ENCODE measurements around the gene SPDYE17.
"Not testable (repeated sequence)": the region's sequence is repeated elsewhere in the genome, so short reads cannot be mapped to it uniquely, and the experiment has no call there.

Gene SPDYE17

GRCh38 chr7:76998764-76999450 is 33.3 kb downstream of the SPDYE17 start:
- peak in 2 of 51 donors; percentile 7 to 23 for DNase-seq

- DNase-seq, result no peak
These were observed 33.9 kb downstream of the SPDYE17 start for GRCh38 chr7:76998285-76998589.

GRCh38 chr7:76997381-76998284 is 34.5 kb downstream of the SPDYE17 start:
- DNase-seq, result no peak

DNA sequence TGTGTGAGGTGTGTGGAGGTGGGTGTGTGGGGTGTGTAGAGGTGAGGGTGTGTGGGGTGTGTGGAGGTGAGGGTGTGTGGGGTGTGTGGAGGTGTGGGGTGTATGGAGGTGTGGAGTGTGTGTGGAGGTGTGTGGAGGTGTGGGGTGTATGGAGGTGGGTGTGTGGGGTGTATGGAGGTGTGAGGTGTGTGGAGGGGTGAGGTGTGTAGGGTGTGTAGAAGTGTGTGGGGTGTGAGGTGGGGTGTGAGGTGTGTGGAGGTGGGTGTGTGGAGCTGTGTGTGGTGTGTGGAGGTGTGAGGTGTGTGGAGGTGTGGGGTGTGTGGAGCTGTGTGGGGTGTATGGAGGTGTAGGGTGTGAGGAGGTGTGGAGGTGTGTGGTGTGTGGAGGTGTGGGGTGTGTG is 35.2 kb downstream of the SPDYE17 start:
- DNase-seq, result not testable (repeated sequence)

DNA sequence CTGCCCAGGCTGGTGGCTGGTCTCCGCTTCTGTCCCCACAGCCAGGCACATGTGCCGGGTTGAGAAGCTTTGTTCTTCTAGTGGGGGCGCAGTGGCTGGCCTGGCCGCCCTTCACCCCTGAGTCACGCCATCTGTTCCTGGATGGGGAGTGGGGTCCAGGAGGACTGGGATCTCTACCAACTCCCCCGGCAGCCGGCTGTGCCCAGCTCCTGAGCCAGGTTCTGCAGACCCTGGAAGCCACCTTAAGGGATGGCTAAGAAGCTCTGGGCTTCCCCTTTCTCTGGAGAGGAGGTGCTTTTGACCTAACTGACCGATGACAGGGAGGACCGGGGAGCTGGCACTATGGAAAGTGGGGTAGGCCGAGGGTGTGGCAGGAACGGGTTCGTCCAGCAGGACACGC is 37.9 kb downstream of the SPDYE17 start:
- not testable (repeated sequence) for DNase-seq

GRCh38 chr7:76993831-76994230 is 38.3 kb downstream of the SPDYE17 start:
- DNase-seq, result not testable (repeated sequence)

GRCh38 chr7:76992871-76993270 is 39.3 kb downstream of the SPDYE17 start:
- not testable (repeated sequence) for DNase-seq

GRCh38 chr7:76992204-76992603 is 40.0 kb downstream of the SPDYE17 start:
- DNase-seq, result not testable (repeated sequence)

DNA sequence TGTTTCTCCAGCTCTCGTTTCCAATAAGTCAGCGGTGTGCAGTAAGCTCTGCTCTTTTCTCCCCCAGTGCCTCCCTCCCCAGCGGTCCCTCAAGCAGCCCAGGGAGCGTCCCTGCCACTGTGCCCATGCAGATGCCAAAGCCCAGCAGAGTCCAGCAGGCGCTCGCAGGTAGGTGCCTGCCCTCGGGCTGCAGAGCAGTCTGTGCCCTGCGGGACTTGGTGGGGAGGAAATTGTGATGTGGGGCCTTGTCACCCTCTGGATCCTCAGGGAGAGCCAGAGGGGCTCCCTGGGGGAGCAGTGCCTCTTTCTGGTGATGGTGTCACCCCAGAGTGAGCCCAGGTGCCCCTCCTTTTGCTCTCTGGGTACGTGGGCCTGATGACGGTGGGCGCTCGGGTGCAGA is 42.0 kb downstream of the SPDYE17 start:
- DNase-seq, result not testable (repeated sequence)

DNA sequence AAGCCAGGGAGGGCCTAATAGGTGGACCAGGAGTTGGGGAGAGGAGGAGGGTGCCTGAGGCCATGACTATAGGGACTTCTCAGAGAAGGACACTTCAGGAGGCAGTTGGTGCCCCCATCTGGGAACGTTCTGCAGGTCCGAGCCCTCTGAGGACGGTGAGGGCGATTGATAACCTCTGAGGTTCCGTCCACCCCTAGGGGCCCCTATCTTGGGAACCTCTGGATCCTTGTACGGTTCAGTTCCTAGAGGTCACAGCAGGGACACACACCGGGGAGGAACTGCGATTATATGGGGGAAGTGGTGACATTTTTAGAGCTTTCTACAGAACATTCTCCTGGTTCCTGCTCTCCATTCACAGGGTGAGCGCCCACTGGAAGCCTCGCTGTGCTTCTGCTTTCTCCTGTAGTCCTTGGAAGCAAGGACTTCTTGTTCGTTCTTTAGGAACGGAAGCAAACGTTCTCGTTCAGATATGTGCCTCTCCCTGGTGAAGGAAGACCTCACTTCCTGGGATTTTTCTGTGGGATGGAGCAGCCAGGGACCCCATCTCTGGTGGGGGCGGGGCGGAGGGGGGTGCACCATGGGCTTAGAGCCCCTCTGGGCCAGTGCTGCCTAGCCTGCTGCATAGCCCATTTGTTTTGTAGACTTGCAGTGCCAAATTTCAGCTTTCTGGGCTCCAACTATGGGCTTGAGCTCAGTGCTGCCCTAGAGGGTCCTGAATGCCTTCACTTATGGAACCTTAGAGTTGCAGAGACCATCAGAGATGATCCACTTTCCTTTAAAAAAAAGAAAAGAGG is 46.0 kb downstream of the SPDYE17 start:
- not testable (repeated sequence) for DNase-seq

GRCh38 chr7:76984784-76985136 is 47.4 kb downstream of the SPDYE17 start:
- not testable (repeated sequence) for DNase-seq

- DNase-seq, result not testable (repeated sequence)
These were observed 48.0 kb downstream of the SPDYE17 start for GRCh38 chr7:76983937-76984783.

DNA sequence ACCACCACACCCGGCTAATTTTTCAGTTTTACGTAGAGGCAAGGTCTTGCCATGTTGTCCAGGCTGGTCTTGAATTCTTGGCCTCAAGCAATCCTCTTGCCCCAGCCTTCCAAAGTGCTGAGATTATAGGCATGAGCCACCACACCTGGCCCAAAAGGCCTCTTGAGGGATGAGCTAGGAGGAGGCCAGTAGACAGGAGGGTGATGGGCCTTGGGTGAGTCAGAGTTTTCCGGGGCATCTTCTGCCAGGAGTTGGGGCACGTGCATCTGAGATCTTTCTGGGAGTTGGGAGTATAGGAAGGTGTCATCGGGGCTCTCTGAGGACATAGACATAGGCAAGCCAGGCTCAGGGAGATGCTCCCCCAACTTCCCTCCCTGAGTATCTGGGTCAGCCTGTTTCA is 48.8 kb downstream of the SPDYE17 start:
- not testable (repeated sequence) for DNase-seq

GRCh38 chr7:76982501-76982900 is 49.7 kb downstream of the SPDYE17 start:
- DNase-seq, result not testable (repeated sequence)

GRCh38 chr7:76981187-76981970 is 50.8 kb downstream of the SPDYE17 start:
- DNase-seq, result not testable (repeated sequence)

DNA sequence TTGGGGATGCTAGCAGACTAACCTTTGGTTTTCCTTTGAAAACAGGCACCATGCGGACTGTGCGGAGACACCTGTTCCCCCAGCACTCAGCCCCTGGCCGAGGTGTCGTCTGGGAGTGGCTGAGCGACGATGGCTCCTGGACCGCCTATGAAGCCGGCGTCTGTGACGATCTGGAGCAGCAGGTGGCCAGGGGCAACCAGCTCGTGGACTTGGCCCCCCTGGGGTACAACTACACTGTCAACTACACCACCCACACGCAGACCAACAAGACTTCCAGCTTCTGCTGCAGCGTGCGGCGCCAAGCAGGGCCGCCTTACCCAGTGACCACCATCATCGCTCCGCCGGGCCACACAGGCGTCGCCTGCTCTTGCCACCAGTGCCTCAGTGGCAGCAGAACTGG is 51.6 kb downstream of the SPDYE17 start:
- DNase-seq, result not testable (repeated sequence)

- DNase-seq, result not testable (repeated sequence)
These were observed 54.3 kb downstream of the SPDYE17 start for GRCh38 chr7:76977761-76978367.

GRCh38 chr7:76974793-76975579 is 57.2 kb downstream of the SPDYE17 start:
- DNase-seq, result not testable (repeated sequence)

- DNase-seq, result not testable (repeated sequence)
These were observed 57.8 kb downstream of the SPDYE17 start for GRCh38 chr7:76974336-76974735.
